HG03045 (cell line): Measurements from ENCODE around the gene HMCN2.
"Not testable (repeated sequence)": the region's sequence is repeated elsewhere in the genome, so short reads cannot be mapped to it uniquely, and the experiment has no call there.

Source experiments
- ATAC-seq: cut with Tn5 transposase; IDR thresholded peaks from one replicate; pipeline ENCODE4 v1.9.1; 2021; ENCODE audit warnings: mild to moderate bottlenecking, moderate library complexity; ENCODE audit not compliant: unreplicated experiment

HMCN2 gene

DNA sequence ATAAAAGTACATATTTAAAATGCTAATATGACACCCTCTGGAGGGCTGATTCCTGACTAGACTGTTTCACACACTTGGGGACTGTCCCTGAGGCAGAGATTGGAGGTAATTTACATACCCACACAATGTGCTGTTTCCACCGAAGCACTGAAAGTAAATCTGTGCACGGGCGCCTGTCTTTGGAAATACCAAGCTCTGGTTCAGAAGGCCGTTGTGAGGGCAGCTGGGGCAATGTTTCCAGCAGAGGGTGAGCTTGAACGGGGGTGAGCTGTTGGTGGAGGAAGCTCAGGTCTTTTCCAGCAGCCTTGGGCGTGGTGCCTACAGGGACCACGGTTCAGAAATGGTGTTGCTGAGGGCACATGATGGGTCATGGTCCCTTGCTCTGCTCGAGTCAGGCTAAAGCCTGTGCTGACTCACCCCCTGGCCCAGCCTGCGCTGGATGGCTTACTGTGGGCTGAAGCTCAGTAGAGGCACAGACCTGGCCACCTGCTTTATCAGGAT, 25.8 kb upstream of the HMCN2 start:
- no peak for ATAC-seq

DNA sequence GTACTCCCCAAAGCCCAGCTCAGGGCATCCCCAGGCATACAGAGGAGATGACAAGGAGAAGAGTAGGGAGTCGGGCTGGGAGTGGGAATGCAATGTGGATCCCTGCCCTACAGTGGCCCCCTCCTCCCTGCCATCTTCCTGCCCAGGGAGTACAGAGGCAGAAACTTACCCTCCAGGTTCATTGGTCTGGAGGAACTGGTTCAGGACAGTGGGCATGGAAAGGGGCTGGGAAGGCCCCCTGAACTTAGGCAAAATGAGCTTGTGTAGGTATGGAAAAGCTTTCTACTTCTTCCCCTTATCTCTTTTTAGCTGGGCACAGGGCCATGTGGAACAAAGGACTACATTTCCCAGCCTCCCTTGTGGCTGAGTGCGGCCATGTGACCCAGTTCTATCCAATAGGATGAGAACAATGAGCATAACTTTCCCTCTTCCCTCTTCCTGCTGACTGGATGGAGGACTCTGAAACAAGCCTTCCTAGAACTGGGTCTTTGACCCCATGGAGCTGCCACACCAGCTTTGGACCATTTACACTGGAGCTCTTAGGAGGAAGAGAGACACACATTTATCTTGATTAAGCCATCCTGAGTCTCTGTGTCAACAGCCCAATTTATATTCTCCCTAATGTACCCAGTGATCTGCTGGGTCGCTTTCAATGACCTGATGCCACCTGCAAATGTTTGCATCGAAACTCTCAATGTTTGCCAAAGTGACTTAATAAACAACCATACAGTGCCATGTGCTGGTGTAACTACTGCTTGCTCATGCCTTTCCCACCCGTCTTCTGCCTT, 25.0 kb upstream of the HMCN2 start:
- no peak for ATAC-seq

DNA sequence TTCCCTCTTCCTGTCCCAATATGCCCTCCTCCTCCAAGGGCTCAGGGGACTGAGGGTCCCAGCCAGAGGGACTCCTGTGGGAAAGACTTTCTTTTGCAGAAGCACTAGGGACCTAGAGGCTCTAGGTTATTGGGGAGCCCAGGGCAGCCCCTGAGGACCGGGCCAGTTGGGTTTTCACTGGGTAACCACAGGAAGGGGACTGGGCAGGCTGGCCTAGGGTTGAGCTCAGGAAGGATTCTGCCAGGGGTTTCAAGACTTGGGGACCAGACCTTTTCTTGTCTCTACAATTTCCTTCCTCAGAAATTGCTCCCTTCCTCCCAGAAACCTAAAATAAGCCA, 24.4 kb upstream of the HMCN2 start:
- ATAC-seq, result no peak

DNA sequence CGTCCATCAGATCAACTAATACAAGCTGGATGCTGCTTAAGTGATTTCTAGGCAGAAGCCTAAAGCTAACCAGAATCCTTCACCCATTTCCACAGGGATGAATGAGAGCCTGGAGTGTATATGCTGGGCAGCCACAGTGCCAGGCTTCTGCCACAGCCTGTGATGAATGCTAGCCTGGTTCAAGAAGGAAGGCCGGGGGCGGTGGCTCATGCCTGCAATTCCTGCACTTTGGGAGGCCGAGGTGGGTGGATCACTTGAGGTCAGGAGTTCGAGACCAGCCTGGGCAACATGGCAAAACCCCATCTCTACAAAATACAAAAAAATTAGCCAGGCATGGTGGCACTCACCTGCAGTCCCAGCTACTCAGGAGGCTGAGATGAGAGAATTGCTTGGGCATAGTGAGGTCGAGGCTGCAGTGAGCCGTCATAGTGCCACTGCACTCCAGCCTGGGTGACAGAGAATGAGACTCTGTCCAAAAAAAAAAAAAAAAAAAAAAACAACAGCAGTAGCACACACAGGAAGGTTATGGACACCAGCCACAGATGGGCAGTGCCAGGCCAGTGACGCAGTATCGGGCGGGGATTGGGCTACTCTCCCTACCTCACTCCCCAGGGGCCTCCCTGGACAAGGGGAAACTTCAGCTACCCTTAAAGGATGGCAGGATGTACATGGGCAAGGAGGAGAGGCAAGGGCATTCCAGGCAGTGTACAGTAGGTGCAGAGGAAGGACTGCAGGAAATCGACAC, 23.1 kb upstream of the HMCN2 start:
- ATAC-seq, result no peak

DNA sequence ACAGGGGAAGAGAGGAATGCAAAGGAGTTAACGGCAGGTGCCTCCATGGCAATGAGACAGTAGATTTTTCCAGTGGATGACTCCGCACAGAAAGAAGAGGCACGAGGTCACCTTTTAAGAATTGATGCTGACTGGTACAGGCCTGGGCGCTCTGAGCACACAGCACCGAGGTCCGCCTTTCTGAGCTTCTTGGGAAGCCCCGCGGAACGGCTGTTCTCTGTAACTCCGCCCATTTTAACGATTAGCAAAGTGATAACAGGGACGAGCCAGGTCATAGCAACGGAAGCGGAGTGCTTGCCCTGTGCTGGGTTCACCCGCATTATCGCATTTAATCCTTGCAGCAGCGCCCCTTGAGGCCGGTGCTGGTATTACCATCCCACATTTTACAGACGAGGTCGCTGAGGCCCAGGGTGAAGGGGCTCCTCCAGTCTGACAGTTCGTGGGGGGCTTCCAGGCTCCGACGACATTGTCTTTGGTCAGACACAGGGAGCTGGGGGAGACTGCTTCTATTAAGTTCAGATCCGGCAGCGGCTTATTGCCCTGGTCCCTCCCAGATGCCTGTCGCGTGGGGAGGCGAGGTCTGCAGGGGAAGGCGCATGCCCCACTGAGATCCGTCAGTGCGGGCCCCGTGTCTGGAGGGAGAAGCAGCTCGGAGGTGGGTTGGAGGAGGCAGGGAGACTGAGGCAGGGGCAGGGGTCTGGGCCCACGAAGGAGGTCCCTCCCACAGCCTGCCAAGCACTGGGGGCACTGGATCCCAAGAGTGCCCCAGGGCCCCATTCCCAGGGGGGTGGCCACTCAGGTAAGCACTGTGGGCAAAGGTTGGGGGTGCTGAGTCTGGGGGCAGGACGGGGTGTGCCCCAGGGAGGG, 22.3 kb upstream of the HMCN2 start:
- no peak for ATAC-seq

DNA sequence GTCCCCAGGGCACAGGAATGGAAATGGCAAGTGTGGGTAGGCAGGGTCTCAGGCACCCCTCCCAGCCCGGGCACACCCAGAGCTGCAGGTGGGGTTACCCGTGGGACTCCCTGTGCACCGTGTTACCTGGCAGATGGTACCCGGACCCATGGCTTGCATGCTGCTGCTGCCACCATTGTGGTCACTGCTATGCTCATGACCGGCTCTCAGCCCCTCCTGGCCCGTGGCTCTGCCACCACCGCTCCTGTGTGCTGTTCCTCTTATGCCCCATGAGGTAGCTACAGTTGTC, 21.7 kb upstream of the HMCN2 start:
- ATAC-seq, result no peak

DNA sequence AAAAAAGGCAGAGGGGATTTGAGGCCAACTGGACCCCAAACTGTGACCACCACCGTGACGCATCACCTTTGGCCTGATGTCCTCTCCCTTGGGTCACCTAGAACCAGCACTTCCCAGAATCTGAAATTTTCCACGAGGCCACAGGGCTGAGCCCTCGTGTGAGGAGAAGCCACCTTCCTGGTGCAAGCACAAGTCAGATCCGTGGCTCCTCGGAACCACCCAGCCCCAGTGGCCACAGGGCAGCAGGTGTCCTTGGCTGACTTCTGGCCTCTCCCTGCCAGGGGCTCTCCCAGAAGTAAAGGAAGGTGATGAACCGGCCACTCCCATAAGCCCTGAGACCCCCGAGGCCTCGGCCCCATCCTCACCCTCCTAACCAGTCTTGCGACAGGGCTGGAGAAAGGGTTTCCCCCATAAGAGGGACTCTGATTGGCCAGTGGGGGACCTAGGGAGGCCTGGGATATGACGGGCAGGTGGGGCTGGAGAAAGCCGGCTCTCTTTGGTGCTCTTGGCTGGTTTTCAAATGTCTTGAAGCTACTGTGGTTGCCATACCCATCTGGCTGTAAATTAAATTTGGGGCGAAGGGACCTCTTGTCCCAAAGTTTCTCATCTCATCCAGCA, 20.9 kb upstream of the HMCN2 start:
- ATAC-seq, result no peak

DNA sequence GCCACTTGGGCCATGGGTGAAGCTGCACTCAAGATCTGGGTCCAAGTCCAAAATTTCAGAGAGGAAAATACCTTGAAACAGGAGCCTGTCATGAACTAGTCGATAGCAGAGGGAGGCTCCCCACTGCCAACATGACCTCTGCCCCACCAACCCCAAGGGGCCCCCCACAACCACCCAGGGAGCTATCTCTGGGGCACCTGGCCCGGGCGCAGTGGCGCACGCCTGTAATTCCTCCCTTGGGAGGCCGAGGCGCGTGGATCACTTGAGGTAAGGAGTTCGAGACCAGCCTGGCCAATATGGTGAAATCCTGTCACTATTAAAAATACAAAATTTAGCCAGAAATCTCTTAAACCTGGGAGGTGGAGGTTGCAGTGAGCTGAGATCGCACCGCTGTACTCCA, 20.1 kb upstream of the HMCN2 start:
- ATAC-seq, result no peak

DNA sequence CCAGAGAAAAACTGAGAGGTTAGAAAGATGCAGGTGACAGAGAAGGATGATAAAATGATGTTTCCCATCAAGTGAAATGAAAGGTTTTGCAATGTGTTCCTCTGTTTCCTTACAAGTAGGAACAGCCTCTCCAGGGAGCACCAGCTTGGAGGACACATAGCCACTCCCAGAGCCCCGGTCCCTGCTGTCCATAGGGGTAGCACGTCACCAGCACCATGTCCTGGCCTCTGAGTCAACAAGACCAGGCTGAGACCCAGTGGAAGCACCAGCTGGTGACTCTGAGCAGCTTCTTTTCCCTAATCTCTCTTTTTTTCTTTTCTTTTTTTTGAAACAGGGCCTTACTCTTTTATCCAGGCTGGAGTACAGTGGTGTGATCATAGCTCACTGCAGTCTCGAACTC, 19.4 kb upstream of the HMCN2 start:
- ATAC-seq, result no peak

DNA sequence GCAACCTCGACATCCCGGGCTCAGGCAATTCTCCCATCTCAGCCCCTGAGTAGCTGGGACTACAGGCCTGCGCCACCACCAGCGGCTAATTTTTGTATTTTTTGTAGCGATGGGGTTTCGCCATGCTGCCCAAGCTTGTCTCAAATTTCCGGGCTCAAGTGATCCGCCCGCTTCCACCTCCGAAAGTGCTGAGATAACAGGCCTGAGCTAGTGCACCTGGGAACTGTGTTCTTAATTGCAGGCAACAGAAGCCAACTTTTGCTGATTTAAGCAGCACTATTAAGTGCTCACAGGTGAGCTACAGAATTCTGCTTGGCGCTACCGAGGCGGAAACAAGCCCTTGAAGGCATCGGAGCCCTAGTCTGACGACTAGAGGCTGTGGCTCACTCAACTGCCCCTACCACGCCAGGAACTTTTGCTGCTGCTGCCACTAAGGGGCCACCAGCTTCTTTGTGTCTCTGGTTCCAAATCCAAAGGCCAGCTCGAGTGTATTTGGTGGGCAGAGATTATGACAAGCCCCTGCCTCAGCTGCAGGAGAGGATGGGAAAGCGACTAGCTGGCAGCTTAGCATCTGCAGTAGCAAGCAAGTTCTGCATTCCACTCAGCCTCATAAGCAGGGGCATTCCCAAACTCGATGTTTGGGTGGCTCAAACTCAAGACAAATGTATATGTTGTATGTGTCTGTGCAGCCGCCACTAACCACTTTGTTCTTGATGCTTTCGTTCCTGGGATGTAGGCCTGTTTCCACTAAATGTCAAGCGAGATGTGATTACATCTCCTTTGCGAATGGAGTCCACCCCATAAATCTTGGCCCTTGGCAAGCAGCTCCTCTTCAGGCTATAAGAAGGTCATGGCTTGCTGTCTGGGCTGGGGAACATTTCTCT, 10.6 kb upstream of the HMCN2 start:
- ATAC-seq, result no peak

DNA sequence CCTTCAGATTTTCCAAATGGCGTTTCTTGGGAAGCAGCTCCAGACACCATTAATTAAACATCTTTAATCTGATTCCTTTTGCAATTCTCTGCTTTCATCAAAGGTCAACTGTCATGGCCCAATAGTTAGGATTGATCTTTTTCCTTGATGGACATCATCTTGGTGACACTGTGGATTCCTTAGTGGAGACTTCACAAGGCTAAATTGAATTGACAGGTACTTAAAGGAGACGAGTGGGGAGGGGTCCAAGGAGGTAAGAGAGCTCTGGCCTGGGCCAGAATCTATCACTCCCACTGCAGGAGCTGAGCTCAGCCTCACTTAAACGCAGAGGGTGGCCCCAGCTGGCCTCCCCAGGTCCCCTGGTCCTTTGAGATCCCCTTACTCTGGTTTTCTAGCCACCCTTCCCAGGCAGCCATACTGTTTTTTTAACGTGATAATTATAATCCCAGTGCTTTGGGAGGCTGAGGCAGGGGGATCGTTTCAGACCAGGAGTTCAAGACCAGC, 9.9 kb upstream of the HMCN2 start:
- ATAC-seq, result no peak

DNA sequence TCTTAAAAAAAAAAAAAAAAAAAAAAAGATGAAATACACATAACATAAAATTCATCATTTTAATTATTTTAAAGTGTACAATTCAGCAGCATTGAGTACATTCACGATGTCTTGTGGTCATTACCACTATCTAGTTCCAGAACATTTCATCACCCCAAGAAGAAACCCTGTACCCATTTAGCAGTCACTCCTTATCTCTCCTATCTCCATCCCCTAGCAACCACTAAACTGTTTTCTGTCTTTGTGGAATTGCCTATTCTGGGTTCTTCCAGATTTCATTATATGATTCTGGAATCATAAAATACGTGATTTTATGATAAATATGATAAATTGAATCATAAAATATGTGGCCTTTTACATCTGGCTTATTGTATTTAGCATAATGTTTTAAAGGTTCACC, 8.9 kb upstream of the HMCN2 start:
- no peak for ATAC-seq

DNA sequence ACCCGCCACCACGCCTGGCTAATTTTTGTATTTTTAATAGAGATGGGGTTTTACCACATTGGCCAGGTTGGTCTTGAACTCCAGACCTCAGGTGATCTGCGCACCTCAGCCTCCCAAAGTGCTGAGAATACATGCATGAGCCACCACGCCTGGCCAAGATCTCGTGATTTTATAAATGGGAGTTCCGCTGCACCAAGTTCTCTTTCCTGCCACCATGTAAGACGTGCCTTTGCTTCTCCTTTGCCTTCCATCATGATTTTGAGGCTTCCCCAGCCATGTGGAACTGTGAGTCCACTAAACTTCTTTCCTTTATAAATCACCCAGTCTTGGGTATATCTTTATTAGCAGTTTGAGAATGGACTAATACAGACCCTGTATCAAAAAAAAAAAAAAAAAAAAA, 7.4 kb upstream of the HMCN2 start:
- ATAC-seq, result not testable (repeated sequence)

DNA sequence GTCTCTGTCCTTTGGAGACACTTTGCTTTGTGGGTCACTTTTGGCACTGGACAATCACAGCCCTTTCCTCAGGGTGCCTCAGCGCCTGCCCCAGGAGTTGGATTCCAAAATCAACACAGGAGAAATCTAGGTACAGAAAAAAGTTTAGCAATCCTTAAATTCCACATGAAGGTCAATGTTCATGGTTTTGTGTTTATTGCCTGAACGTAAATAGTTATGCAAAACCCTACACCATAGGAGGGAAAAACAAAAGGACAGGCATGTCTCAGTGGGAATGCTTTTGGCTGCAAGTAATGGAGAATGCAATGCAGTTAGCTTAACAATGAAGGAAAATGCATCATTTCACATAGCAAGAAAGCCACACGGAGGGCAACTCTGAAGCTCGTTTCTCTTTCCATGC, 6.5 kb upstream of the HMCN2 start:
- no peak for ATAC-seq

DNA sequence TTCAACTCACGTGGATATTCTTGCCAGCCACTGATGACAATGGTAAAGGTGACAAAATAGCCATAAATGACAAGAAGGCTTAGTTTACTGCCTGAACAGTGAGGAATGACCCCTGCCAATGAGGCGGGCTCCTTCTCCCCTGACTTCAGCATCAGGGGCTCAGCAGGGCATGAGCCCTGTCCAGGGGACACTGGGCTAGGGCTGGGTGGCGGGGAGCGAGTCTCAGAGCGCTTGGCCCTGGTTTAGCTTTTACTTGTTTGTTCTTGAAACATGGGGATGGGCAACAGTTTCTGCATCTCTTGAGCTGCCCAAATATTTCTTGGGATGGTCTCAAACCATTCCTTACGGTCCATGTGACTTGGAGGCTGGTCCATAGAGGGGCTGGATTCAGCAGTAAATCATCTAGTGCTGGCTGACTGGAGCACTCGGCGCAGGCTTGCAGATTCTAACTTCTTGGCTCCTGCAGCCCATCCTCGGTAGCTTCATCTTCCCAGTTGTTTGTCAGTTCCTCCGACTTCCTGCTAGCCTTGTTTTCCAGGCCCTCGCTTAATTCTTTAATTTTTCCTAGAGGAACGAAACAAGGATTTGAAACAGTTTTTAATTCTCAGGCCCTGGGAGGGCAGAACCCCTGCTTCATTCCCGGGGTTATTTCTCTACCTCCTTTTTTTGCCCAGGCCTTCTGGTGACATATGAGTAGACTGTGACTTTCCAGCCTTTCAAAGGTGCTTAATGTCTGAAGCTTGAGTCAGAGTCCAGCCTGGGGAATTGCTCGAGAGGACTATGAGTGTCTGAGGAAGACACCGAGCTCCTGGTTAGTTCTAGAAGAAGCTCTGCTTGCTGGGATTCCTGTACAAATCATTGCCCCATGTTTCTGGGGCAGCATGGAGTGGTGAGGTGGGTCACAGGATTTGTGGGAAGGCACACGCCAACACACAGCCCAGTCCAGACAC, 4.5 kb upstream of the HMCN2 start:
- no peak for ATAC-seq

DNA sequence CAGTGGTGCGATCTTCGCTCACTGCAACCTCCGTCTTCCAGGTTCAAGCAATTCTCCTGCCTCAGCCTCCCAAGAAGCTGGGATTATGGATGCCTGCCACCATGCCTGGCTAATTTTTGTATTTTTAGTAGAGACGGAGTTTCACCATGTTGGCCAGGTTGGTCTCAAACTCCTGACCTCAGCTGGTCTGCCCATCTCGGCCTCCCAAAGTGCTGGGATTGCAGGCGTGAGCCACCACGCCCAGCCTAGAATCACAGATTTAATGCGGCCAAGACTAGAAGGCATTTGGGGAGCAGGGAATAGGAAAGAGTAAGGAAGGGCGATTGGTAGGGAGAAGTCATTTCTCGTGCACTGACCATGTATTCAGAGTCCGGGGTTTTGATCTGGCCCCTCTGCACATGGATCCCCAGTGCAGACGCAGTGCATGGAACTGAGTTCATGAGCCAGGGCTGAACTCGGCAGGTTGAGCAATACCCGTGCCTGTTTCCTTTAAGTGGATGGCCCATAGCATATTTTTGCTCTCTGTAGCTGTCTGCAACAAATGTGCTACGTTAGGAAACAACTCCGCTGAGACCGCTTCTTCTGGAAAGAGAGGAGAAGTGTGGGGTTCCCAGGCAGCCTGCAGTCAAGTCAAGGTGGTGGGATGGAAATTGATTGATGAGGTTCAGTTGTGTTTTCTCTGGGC, 3.4 kb upstream of the HMCN2 start:
- no peak for ATAC-seq

DNA sequence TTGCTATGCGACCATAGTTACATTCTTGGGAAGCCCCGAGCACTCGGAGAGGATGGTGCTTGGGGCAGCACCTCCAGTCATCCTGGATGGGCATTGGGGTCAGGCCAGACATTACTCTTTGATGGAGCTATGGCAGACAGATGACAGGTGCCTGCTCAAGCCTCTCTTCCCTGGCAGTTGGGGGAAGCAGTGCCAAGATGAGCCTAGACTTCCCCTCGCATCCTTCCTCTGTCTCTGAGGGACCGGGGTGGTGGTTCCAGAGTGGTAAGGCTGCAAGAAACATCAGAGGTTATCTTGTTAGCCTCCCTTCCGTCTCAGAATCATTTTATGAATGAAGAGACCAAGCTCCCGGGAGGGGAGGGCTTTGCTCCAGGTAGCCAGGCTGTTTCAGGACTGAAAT, 2.8 kb upstream of the HMCN2 start:
- ATAC-seq, result no peak

DNA sequence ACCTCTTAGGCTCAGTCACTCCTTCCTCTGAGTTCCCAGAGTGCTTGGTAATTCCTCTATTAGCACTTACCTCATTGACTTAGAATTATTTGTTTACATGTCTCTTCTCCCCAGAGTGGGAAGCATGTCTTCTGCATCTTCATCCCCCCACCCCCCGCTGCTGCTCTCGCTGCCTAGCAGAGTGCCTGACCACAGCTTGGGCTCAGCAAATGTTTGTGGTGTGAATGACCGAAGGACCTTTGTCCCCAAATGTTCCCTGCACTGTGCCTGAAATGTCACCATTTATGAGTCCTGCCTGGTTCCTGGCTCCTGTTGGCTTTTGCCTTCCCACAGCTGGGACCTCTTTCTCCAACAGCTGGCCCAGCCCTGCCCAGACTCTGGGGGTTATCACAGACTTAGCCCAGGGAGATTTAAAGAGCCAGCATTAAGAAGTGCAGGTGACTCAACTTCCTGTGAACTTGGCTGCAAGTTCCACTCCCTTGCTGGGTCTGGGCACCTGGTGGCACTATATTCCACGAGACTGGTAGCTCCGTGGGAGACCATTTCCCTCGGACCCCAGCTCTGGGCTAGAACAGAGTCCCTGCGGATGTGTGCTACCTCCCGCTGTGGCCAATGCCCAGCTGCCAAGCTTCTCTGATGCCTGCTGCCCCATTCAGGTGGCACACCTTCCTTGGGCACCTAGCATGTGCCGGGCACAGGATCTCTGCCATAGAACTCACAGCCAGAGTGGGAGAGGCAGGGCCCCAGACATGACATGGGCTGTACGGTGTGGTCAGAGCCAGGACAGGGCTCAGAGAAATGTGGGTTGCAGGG, 1.8 kb upstream of the HMCN2 start:
- ATAC-seq, result no peak
